HG02840 (cell line): ENCODE results near the gene NLRP9.

ENCODE experiments used
- ATAC-seq: cut with Tn5 transposase; IDR thresholded peaks from one replicate; pipeline ENCODE4 v1.9.1; 2021; ENCODE audit warnings: mild to moderate bottlenecking, moderate library complexity, moderate number of reproducible peaks; ENCODE audit not compliant: unreplicated experiment, low FRiP score

Gene NLRP9

GRCh38 chr19:55689411-55690108 lies 48.6 kb downstream of the NLRP9 start:
- no peak for ATAC-seq

- ATAC-seq: no peak
Observed at GRCh38 chr19:55688422-55689218, 49.6 kb downstream of the NLRP9 start.

- ATAC-seq: no peak
Observed at GRCh38 chr19:55687281-55688201, 50.7 kb downstream of the NLRP9 start.

GRCh38 chr19:55686311-55687050 lies 51.7 kb downstream of the NLRP9 start:
- no peak for ATAC-seq

GRCh38 chr19:55685776-55686175 lies 52.4 kb downstream of the NLRP9 start:
- ATAC-seq: no peak

GRCh38 chr19:55684946-55685681 lies 53.1 kb downstream of the NLRP9 start:
- no peak for ATAC-seq

- ATAC-seq: no peak
Observed at GRCh38 chr19:55683449-55684261, 54.5 kb downstream of the NLRP9 start.

GRCh38 chr19:55681131-55682092 lies 56.8 kb downstream of the NLRP9 start:
- no peak for ATAC-seq

- ATAC-seq: no peak
Observed at GRCh38 chr19:55680339-55681130, 57.7 kb downstream of the NLRP9 start.

- ATAC-seq: no peak
Observed at GRCh38 chr19:55679343-55680257, 58.6 kb downstream of the NLRP9 start.

GRCh38 chr19:55678121-55678671 lies 60.0 kb downstream of the NLRP9 start:
- ATAC-seq: peak; percentile 48

- no peak for ATAC-seq
Observed at GRCh38 chr19:55677572-55678028, 60.6 kb downstream of the NLRP9 start.

GRCh38 chr19:55676889-55677505 lies 61.2 kb downstream of the NLRP9 start:
- no peak for ATAC-seq

- no peak for ATAC-seq
Observed at GRCh38 chr19:55676383-55676782, 61.8 kb downstream of the NLRP9 start.
